GM10847 (cell line): Measurements from ENCODE around the gene UBE2R2.

Experiments used
- POLR2A ChIP-seq: IDR thresholded peaks from 2 replicates; pipeline ENCODE4 v1.6.1; 2011; ENCODE audit not compliant: insufficient read length; ENCODE audit errors: extremely low read depth

The UBE2R2 gene

GRCh38 chr9:33843312-33843961 is 26.5 kb downstream of the UBE2R2 start:
- TF ChIP-seq POLR2A = no peak

- no peak for TF ChIP-seq POLR2A
Observed at GRCh38 chr9:33846231-33846630, 29.3 kb downstream of the UBE2R2 start.

- TF ChIP-seq POLR2A = no peak
Observed at GRCh38 chr9:33850267-33850629, 33.3 kb downstream of the UBE2R2 start.

- TF ChIP-seq POLR2A = no peak
Observed at GRCh38 chr9:33850677-33851076, 33.7 kb downstream of the UBE2R2 start.

GRCh38 chr9:33851301-33851700 is 34.3 kb downstream of the UBE2R2 start:
- TF ChIP-seq POLR2A = no peak

GRCh38 chr9:33852216-33852826 is 35.4 kb downstream of the UBE2R2 start:
- no peak for TF ChIP-seq POLR2A

- TF ChIP-seq POLR2A = no peak
Observed at GRCh38 chr9:33856247-33856646, 39.3 kb downstream of the UBE2R2 start.

- no peak for TF ChIP-seq POLR2A
Observed at GRCh38 chr9:33858423-33858822, 41.5 kb downstream of the UBE2R2 start.

GRCh38 chr9:33860200-33860871 is 43.4 kb downstream of the UBE2R2 start:
- no peak for TF ChIP-seq POLR2A

GRCh38 chr9:33861917-33862453 is 45.0 kb downstream of the UBE2R2 start:
- TF ChIP-seq POLR2A = no peak

- TF ChIP-seq POLR2A = no peak
Observed at GRCh38 chr9:33867747-33868439, 50.9 kb downstream of the UBE2R2 start.

GRCh38 chr9:33868440-33868973 is 51.5 kb downstream of the UBE2R2 start:
- TF ChIP-seq POLR2A = no peak

- TF ChIP-seq POLR2A = no peak
Observed at GRCh38 chr9:33877727-33878489, 60.9 kb downstream of the UBE2R2 start.

GRCh38 chr9:33878691-33879366 is 61.9 kb downstream of the UBE2R2 start:
- no peak for TF ChIP-seq POLR2A
